Measurements from ENCODE around the gene KCNMA1. TPM values are rescaled to one million over a fixed set of nuclear protein-coding genes. Genes with fewer than 3 reads are reported as not detected.

The KCNMA1 gene
- total and polyA plus RNA-seq, 9 of the 15 experiments (the other 6 are each of a cell fraction or from before 2014, with no cell fraction given): 0.01 to 0.95 (median 0.15) TPM; not detected in 4

DNA sequence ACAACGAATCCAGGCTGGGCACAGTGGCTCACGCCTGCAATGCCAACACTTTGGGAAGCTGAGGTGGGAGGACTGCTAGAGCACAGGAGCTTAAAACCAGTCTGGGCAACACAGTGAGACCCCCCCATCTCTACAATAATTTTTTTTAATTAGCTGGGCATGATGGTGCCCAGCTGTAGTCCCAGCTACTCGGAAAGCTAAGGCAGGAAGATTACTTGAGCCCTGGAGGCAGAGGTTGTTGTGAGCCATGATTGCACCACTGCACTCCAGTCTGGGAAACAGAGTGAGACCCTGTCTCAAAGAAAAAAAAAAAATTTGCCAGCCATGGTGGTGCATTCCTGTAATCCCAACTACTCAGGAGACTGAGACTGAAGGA is 396.3 kb downstream of the KCNMA1 start:
- Histone ChIP-seq H3K9me3 (replicated peaks; ENCODE audit: control insufficient read depth, insufficient read depth, low read depth, low read length) (no peaks in the 10 kb centered on the region), H3K4me2 (ENCODE audit: insufficient read depth, low read length) (no peak overlapping the region), H3K27ac (ENCODE audit: extremely low read depth, low read depth, low read length) (no peak overlapping the region), H3K9ac (ENCODE audit: insufficient read depth in 1 of 2, low read depth in 2 of 2, low read length in 2 of 2) (no peak overlapping the region), H4K20me1 (replicated peaks; ENCODE audit: control insufficient read depth, insufficient read depth, low read length) (no peaks in the 10 kb centered on the region), H3K4me3 (no peak overlapping the region), H3K27me3 (ENCODE audit: control insufficient read depth in 2 of 2, insufficient read depth in 2 of 2, low read length in 2 of 2) (peaks cover 0 to 6% of the 10 kb centered on the region in 2 experiments; a peak in 1 of 5 replicates), H3K9me1 (ENCODE audit: control insufficient read depth, insufficient read depth, low read length) (no peaks in the 10 kb centered on the region), H3K36me3 (ENCODE audit: control insufficient read depth, insufficient read depth, low read length) (no peaks in the 10 kb centered on the region), H3K79me2 (ENCODE audit: control insufficient read depth, insufficient read depth, low read length) (no peaks in the 10 kb centered on the region), H2AFZ (ENCODE audit: low read depth, low read length) (no peak overlapping the region), H3K4me1 (replicated peaks in 1 of 2; ENCODE audit: control insufficient read depth in 2 of 2, insufficient read depth in 2 of 2, low read length in 2 of 2) (no peaks in the 10 kb centered on the region)
- FAIRE-seq: no peak
- in situ Hi-C loops (cut with MboI) (no loop called here), intact Hi-C loops (cut with micrococcal nuclease) (no loop called here)
- BruUV-seq (replicated peaks): no TSS peak
- no peak for ATAC-seq
- WGBS (ENCODE audit: insufficient coverage, low coverage, missing lambda C conversion rate): 0% methylated on average over 2 of the region's 3 CpGs
- ChIA-PET CTCF (ENCODE audit: low intra/inter-chr PET ratio) (no interaction called here), POLR2A (interaction anchor here (0.8 kb wide), 1 partner anchor 83 kb away, joined by 5 read pairs; no protein-coding TSS in a partner anchor)
- DNase-seq (ENCODE audit: extremely low read depth in 1 of 4, low spot score in 3 of 4): no peak
- no peak for TF ChIP-seq PML (IDR thresholded peaks at IDR 0.05; ENCODE audit: low read length)
- TF ChIP-seq L3MBTL2 (IDR thresholded peaks at IDR 0.05): no peak
- TF ChIP-seq FOXA3 (CRISPR knock-in tag; conservative IDR thresholded peaks at IDR 0.05 in 1 of 2, IDR thresholded peaks at IDR 0.05 in 1 of 2): no peak
- no peak for TF ChIP-seq PCBP2 (IDR thresholded peaks at IDR 0.05; ENCODE audit: low read depth, low read length, poor library complexity, severe bottlenecking)
- TF ChIP-seq HNRNPH1 (optimal IDR thresholded peaks at IDR 0.05; ENCODE audit: low read depth, low read length): no peak
- no peak for TF ChIP-seq GABPB2 (CRISPR knock-in tag; conservative IDR thresholded peaks at IDR 0.05)
